HG03175 (cell line): ENCODE measurements around the gene CHGA.

Experiments
- ATAC-seq: cut with Tn5 transposase; IDR thresholded peaks from one replicate; pipeline ENCODE4 v1.9.1; 2021; ENCODE audit warnings: mild to moderate bottlenecking, moderate library complexity; ENCODE audit not compliant: unreplicated experiment

Gene CHGA

GRCh38 chr14:92959761-92960680, 37.1 kb downstream of the CHGA start:
- no peak for ATAC-seq

GRCh38 chr14:92960706-92961566, 38.0 kb downstream of the CHGA start:
- no peak for ATAC-seq

GRCh38 chr14:92961567-92961855, 38.6 kb downstream of the CHGA start:
- no peak for ATAC-seq

GRCh38 chr14:92962031-92962830, 39.3 kb downstream of the CHGA start:
- ATAC-seq = no peak

- ATAC-seq = no peak
Measured at GRCh38 chr14:92962831-92963095, 39.8 kb downstream of the CHGA start.

- no peak for ATAC-seq
Measured at GRCh38 chr14:92963301-92964123, 40.6 kb downstream of the CHGA start.

GRCh38 chr14:92964124-92965109, 41.5 kb downstream of the CHGA start:
- ATAC-seq = no peak

- no peak for ATAC-seq
Measured at GRCh38 chr14:92965281-92965680, 42.3 kb downstream of the CHGA start.

- ATAC-seq = no peak
Measured at GRCh38 chr14:92967346-92967926, 44.5 kb downstream of the CHGA start.

GRCh38 chr14:92968291-92969020, 45.5 kb downstream of the CHGA start:
- ATAC-seq = no peak

GRCh38 chr14:92969430-92969829, 46.5 kb downstream of the CHGA start:
- ATAC-seq = no peak

- ATAC-seq = no peak
Measured at GRCh38 chr14:92969871-92970270, 46.9 kb downstream of the CHGA start.

GRCh38 chr14:92970271-92970670, 47.3 kb downstream of the CHGA start:
- no peak for ATAC-seq

- no peak for ATAC-seq
Measured at GRCh38 chr14:92971601-92972180, 48.7 kb downstream of the CHGA start.

- no peak for ATAC-seq
Measured at GRCh38 chr14:92973261-92973797, 50.4 kb downstream of the CHGA start.

GRCh38 chr14:92973798-92974372, 50.9 kb downstream of the CHGA start:
- ATAC-seq = no peak
